Hepatocyte (in vitro differentiated cells): ENCODE measurements around the gene FNBP1L.

Experiments
- CTCF ChIP-seq: fragments of 200-600 bp; sonication (generic); IDR thresholded peaks from 2 replicates; pipeline ENCODE4 v1.5.1; 2016; ENCODE audit warnings: antibody characterized with exemption, mild to moderate bottlenecking; ENCODE audit not compliant: poor library complexity
- EZH2 ChIP-seq: fragments of 200-600 bp; sonication (generic); IDR thresholded peaks from 2 replicates; pipeline ENCODE4 v1.6.1; 2016; ENCODE audit warnings: antibody characterized with exemption, mild to moderate bottlenecking, borderline replicate concordance
- EZH2phosphoT487 ChIP-seq: fragments of 200-600 bp; sonication (generic); IDR thresholded peaks from one replicate; pipeline ENCODE4 v1.6.1; 2018; ENCODE audit warnings: antibody characterized with exemption, mild to moderate bottlenecking, low read depth, moderate library complexity; ENCODE audit not compliant: unreplicated experiment, severe bottlenecking

GRCh38 chr1:93575621-93576284, 127.8 kb downstream of the FNBP1L start:
- TF ChIP-seq EZH2 (no peak), CTCF (no peak), EZH2phosphoT487 (no peak)
